ENCODE measurements around the gene GNB5.
"Not testable (repeated sequence)": the region's sequence is repeated elsewhere in the genome, so short reads cannot be mapped to it uniquely, and the experiment has no call there.

The GNB5 gene

DNA sequence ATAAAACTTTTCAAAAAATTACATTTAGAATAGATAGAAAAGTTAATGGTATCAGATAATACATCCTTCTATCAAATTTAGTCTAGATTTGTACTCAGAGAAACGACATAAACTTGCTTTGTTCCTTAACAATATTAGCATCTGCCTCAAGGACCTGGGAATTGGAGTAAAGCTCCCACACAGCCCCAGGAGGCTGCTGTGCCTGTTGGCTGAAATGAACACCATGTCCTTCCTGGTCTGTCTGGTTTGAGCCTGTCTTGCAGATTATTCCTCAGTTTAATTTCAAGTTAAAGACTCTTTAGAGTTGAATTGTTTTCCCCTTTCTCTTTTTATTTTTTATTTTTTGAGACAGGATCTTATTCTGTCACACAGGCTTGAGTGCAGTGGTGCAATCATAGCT lies 19.4 kb downstream of the GNB5 start:
- no peaks in the 10 kb centered on the region for H3K36me3 ChIP-seq (replicated peaks)
- no peak overlapping the region for H3K4me3 ChIP-seq
- no peaks in the 10 kb centered on the region for H3K4me1 ChIP-seq
- H3K9me3 ChIP-seq = no peaks in the 10 kb centered on the region
- no peak for DNase-seq (ENCODE audit: low spot score in 2 of 2)
- in situ Hi-C loops (cut with MboI; ENCODE audit: low sequenced_read_pairs) = no loop called here
- H3K27me3 ChIP-seq (ENCODE audit: low read depth) = no peaks in the 10 kb centered on the region

DNA sequence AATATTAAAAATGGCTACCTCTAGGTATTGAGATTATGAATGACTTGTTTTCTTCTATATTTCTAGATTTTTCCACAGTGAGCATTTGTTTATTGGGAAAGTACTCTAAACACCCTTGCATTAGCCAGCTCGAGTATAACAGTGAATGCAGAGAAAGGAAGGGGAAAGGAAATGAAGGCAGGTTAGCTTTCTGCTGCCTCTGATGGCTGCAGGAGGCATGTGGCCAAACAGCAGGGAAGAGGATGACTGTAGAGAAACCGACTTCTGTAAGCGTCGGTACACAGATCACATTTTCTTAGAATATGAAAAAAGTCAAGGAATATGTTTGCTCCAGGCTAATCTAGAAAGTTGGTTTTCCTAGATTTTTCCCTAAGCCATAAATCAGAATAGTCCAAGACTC lies 19.8 kb downstream of the GNB5 start:
- Histone ChIP-seq H3K9me3 (no peaks in the 10 kb centered on the region), H3K4me3 (no peak overlapping the region), H3K36me3 (replicated peaks) (no peaks in the 10 kb centered on the region), H3K4me1 (no peaks in the 10 kb centered on the region), H3K27me3 (ENCODE audit: low read depth) (no peaks in the 10 kb centered on the region)
- in situ Hi-C loops (cut with MboI; ENCODE audit: low sequenced_read_pairs) = no loop called here
- DNase-seq (ENCODE audit: low spot score in 2 of 2) = no peak

DNA sequence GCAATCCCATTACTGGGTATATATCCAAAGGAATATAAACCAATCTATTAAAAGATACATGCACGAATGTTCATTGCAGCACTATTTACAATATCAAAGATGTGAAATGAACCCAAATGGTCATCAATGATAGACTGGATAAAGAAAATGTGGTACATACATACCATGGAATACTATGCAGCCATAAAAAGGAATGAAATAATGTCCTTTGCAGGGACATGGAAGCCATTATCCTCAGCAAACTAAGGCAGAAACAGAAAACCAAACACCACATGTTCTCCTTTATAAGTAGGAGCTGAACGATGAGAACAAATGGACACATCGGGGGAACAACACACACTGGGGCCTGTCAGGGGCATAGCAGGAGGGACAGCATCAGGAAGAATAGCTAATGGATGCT lies 21.0 kb downstream of the GNB5 start:
- H3K4me1 ChIP-seq; in situ Hi-C loops (cut with MboI; ENCODE audit: low sequenced_read_pairs); H3K36me3 ChIP-seq (replicated peaks); H3K9me3 ChIP-seq; DNase-seq (ENCODE audit: low spot score in 2 of 2); H3K4me3 ChIP-seq; H3K27me3 ChIP-seq (ENCODE audit: low read depth): not testable (repeated sequence)

DNA sequence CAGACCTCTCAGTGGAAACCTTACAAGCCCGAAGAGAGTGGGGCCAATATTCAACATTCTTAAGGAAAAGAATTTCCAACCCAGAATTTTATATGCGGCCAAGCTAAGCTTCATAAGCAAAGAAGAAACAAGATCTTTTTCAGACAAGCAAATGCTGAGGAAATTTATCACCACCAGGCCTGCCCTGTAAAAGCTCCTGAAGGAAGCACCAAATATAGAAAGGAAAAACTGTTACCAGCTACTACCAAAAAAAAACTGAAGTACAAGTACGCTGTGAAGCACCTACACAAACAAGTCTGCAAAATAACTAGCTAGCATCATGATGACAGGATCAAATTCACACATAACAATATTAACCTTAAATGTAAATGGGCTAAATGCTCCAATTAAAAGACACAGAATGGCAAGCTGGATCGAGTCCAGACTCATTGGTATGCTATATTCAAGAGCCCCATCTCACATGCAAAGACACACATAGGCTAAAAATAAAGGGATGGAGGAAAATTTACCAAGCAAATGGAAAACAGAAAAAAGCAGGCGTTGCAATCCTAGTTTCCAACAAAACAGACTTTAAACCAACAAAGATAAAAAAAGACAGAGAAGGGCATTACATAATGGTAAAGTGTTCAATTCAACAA lies 25.6 kb downstream of the GNB5 start:
- H3K4me1 ChIP-seq = peaks cover 13% of the 10 kb centered on the region
- in situ Hi-C loops (cut with MboI; ENCODE audit: low sequenced_read_pairs); H3K9me3 ChIP-seq; H3K36me3 ChIP-seq (replicated peaks); H3K4me3 ChIP-seq; H3K27me3 ChIP-seq (ENCODE audit: low read depth): not testable (repeated sequence)
- peak in 1 of 2 experiments; percentile 31 for DNase-seq (ENCODE audit: low spot score in 2 of 2)

DNA sequence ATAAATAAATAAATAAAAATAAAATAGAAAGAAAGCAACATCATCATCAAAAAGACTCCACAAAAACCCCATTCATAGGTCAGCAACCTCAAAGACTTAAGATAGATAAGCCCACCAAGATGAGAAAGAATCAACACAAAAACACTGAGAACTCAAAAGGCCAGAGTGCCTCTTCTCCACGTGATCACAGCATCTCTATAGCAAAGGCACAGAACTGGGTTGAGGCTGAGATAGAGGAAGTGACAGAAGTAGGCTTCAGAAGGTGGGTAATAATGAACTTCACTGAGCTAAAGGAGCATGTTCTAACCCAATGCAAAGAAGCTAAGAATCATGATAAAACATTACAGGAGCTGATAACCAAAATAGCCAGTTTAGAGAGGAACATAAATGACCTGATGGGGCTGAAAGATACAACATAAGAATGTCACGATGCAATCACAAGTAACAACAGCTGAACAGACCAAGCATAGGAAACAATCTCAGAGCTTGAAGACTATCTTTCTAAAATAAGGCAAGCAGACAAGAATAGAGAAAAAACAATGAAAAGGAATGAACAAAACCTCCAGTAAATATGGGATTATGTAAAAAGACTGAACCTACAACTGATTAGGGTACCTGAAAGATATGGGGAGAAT lies 26.4 kb downstream of the GNB5 start:
- H3K9me3 ChIP-seq = no peaks in the 10 kb centered on the region
- H3K27me3 ChIP-seq (ENCODE audit: low read depth) = no peaks in the 10 kb centered on the region
- no peak overlapping the region for H3K4me3 ChIP-seq
- peaks cover 13% of the 10 kb centered on the region for H3K4me1 ChIP-seq
- no peaks in the 10 kb centered on the region for H3K36me3 ChIP-seq (replicated peaks)
- DNase-seq (ENCODE audit: low spot score in 2 of 2) = no peak
- in situ Hi-C loops (cut with MboI; ENCODE audit: low sequenced_read_pairs) = no loop called here

DNA sequence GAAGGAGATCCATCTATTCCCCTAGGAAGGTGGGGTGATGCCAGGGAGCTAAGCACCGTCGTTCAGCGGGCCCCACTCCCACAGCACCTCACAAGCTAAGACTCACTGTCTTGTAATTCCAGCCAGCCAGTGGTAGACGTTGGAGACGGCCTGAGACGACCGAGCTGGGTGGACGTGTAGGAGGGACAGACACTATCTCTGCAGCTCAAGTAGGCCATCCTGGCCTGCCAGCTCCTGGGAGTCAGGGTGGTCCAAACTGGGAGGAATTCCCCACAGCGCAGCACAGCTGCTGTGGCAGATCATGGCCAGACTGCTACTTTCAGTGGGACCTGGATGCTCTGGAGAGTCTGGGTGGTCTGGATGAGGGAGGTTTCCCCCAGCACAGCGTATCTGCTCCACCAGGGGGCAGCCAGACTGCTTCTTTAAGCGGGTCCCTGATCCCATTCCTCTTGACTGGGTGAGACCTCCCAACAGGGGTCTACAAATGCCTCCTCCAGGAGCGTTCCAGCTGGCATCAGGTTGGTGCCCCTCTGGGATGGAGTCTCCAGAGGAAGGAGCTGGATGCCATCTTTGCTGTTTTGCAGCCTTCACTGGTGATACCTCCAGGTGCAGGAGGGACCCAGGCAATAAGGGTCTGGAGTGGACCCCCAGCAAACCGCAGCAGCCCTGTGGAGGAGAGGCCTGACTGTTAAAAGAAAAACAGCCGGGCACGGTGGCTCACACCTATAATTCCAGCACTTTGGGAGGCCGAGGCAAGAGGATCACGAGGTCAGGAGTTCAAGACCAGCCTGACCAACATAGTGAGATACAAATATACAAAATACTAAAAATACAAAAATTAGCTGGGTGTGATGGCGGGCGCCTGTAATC lies 27.6 kb downstream of the GNB5 start:
- Histone ChIP-seq H3K4me3 (no peak overlapping the region), H3K36me3 (replicated peaks) (no peaks in the 10 kb centered on the region), H3K4me1 (peaks cover 13% of the 10 kb centered on the region), H3K27me3 (ENCODE audit: low read depth) (no peaks in the 10 kb centered on the region), H3K9me3 (no peaks in the 10 kb centered on the region)
- in situ Hi-C loops (cut with MboI; ENCODE audit: low sequenced_read_pairs) = no loop called here
- peak in 1 of 2 experiments; percentile 48 for DNase-seq (ENCODE audit: low spot score in 2 of 2)

DNA sequence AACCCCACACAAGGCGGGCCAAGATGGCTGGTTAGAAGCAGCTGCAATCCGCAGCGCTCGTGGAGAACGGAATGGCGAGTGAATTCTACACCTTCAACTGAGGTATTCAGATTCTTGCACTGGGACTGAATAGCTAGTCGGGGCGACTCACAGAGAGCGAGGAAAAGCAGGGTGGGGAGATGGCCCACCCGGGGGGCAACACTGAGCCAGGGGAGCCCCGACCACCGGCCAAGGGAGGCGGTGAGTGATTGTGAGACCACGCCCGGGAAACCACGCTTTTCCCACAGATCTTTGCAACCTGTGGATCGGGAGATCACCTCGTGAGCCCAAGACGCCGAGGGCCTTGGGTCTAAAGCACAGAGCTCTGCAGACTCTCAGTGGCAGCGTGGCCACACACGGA lies 28.3 kb downstream of the GNB5 start:
- Histone ChIP-seq H3K9me3 (no peaks in the 10 kb centered on the region), H3K36me3 (replicated peaks) (no peaks in the 10 kb centered on the region), H3K27me3 (ENCODE audit: low read depth) (no peaks in the 10 kb centered on the region), H3K4me3 (no peak overlapping the region), H3K4me1 (peaks cover 13% of the 10 kb centered on the region)
- DNase-seq (ENCODE audit: low spot score in 2 of 2) = no peak
- in situ Hi-C loops (cut with MboI; ENCODE audit: low sequenced_read_pairs) = no loop called here

DNA sequence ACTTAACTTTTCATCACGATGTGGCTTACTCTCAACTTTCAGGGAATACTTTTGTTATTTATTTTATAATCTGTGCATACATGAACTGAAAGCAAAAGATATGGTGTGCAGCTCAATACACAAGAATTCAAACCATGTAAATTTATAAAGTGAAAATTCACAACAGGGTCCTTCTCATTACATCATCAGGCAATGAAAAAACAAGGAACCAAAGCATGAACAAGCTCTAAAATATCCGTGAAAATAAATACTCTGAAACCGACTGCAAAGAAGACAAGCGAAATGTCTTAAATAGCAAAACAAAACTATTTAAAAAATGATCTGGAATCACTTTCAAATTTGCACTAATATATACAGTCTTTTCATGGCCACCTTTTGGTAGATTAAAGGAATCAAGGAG lies 28.9 kb downstream of the GNB5 start:
- H3K4me1 ChIP-seq = peaks cover 13% of the 10 kb centered on the region
- no peak overlapping the region for H3K4me3 ChIP-seq
- H3K36me3 ChIP-seq (replicated peaks) = no peaks in the 10 kb centered on the region
- in situ Hi-C loops (cut with MboI; ENCODE audit: low sequenced_read_pairs) = no loop called here
- no peaks in the 10 kb centered on the region for H3K27me3 ChIP-seq (ENCODE audit: low read depth)
- H3K9me3 ChIP-seq = no peaks in the 10 kb centered on the region
- no peak for DNase-seq (ENCODE audit: low spot score in 2 of 2)

DNA sequence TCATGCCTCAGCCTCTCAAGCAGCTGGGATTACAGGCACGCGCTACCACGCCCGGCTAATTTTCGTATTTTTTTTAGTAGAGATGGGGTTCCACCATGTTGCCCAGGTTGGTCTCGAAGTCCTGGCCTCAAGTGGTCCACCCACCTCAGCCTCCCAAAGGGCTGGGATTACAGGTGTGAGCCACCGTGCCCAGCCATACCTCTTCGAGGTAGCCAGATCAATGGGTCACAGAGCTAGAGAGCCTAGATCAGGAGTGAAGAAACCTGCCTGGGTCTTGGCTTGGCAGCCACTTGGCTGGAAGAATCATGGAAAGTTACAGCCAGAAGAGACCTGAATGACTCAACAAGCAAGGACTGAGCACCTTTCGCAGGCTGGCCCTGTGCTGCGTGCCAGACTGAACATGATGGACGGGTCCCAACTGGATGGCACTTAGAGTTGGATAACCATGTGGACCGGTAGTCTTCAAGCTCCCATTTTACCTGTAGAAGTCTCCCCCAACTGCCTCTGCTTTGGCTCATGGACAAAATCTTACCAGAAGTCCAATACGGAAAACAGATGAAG lies 29.7 kb downstream of the GNB5 start:
- H3K4me1 ChIP-seq = peaks cover 13% of the 10 kb centered on the region
- no peaks in the 10 kb centered on the region for H3K9me3 ChIP-seq
- in situ Hi-C loops (cut with MboI; ENCODE audit: low sequenced_read_pairs) = no loop called here
- H3K4me3 ChIP-seq = no peak overlapping the region
- H3K36me3 ChIP-seq (replicated peaks) = no peaks in the 10 kb centered on the region
- no peak for DNase-seq (ENCODE audit: low spot score in 2 of 2)
- H3K27me3 ChIP-seq (ENCODE audit: low read depth) = no peaks in the 10 kb centered on the region

DNA sequence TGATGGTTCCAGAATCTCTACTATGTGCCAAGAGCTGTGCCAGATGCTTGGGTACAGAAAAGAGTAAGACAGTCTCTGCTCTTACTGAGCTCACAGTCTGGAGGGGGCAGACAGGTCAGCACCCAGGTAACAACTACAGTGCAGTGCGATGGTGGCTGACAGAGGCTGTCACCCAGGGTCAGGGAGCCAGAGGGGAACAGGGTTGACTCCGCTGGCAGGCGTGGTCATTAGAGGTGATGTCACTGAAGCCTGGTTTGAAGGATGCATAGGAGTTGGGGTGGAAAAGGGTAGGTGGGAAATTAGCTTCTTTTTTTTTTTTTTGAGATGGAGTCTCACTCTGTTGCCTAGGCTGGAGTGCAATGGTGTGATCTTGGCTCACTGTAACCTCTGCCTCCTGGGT lies 31.5 kb downstream of the GNB5 start:
- Histone ChIP-seq H3K27me3 (ENCODE audit: low read depth) (no peaks in the 10 kb centered on the region), H3K36me3 (replicated peaks) (no peaks in the 10 kb centered on the region), H3K9me3 (no peaks in the 10 kb centered on the region), H3K4me1 (peaks cover under 1% of the 10 kb centered on the region; the same call in 1 of the 2 replicates), H3K4me3 (no peak overlapping the region)
- no peak for DNase-seq (ENCODE audit: low spot score in 2 of 2)
- in situ Hi-C loops (cut with MboI; ENCODE audit: low sequenced_read_pairs) = no loop called here

DNA sequence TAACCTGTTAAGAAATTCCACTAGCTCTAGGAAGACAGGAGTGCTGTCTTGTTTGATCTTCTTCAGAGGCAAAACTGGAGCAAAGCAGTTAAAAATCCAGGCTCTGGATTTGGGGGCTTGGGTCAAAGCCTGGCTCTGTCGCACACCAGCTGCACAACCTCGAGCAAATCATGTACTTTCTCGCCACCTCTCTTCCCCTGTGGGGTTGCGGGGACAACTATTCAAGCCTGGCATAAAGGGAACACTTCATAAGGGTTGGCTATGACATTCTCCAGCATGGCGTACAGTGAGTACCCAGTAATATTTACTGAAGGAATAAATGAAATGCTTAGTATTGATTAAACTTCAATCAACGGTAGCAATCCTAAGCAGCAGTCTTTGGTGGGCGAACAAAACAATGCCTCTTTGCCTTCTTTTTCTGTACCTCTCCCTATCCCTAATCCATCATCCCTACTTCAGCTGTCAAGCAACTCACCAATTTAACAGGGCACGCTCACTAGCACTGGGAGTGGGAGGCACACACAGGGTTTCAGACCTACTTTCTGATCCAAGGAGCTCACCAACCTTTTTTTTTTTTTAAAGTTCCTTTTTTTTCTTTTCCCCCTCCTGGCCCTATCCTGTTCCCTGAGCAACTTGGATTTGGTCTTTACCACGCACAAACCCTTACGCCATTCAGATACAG lies 33.0 kb downstream of the GNB5 start:
- Histone ChIP-seq H3K36me3 (replicated peaks) (no peaks in the 10 kb centered on the region), H3K4me3 (no peak overlapping the region), H3K4me1 (no peaks in the 10 kb centered on the region), H3K9me3 (no peaks in the 10 kb centered on the region), H3K27me3 (ENCODE audit: low read depth) (no peaks in the 10 kb centered on the region)
- in situ Hi-C loops (cut with MboI; ENCODE audit: low sequenced_read_pairs) = no loop called here
- DNase-seq (ENCODE audit: low spot score in 2 of 2) = no peak

DNA sequence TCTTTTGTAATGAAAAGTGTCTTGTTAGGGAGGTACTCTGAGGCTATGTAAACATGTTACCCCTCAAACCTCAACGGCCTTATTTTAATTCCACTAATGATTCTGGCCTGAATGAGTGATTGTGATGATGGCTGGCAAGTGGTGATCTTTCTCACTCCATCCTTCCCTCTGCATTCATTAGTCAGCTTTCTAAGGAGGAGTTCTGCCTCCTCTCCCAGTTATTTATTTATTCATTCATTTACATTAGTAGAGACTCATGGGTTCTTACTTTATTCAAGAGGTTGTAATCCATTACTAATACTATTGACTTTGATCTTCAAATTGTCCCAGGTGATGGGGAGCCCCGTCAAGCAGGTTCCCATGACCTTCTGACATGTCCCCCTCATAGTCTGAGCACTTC lies 35.3 kb downstream of the GNB5 start:
- Histone ChIP-seq H3K27me3 (ENCODE audit: low read depth) (no peaks in the 10 kb centered on the region), H3K4me1 (no peaks in the 10 kb centered on the region), H3K36me3 (replicated peaks) (no peaks in the 10 kb centered on the region), H3K9me3 (no peaks in the 10 kb centered on the region), H3K4me3 (no peak overlapping the region)
- no peak for DNase-seq (ENCODE audit: low spot score in 2 of 2)
- in situ Hi-C loops (cut with MboI; ENCODE audit: low sequenced_read_pairs) = no loop called here

DNA sequence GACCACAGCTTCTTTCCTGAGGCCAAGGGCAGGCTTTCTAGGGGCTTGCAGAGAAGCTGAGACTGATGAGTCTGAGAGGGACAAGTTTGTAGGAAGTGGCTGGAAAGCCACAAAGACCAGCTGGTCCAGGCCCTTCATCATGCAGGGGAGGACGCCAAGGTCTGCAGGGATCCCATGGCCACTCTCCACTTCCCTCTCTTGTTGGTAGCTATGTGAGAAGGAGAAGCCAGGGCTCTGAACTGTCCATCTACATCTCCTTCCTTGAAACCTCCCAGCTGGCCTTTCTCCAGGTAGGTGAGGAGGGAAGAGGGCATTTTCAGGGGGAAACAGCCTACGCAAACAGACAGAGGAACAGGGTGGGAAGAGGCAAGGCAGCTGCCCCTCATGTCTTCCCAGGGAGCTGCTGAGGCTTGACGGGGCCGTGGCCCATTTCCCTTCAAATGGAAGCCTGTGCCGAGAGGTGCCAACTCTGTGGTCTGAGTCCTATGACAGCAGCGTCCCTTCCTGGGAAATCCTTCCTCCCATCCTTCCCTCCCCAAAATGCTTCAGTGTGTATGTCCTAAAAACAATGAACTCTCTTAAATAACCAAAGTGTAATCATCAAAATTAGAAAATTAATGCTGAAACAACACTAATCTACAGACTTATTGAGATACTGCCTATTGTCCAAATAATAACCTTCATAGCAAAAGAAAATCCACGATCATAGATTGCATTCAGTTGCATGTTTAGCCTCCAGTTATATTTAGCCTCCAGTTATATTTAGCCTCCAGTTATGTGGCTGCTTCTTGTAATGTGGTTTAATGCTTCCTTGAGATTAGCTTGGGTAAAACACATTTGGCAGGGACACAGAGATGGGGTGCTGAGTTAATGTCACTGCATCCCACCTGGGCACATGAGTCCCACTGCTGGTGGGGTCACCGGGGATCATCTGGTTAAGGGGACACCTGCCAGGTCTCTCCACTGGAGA lies 36.0 kb downstream of the GNB5 start:
- DNase-seq (ENCODE audit: low spot score in 2 of 2) = no peak
- Histone ChIP-seq H3K36me3 (replicated peaks) (no peaks in the 10 kb centered on the region), H3K4me1 (no peaks in the 10 kb centered on the region), H3K4me3 (no peak overlapping the region), H3K9me3 (no peaks in the 10 kb centered on the region), H3K27me3 (ENCODE audit: low read depth) (no peaks in the 10 kb centered on the region)
- in situ Hi-C loops (cut with MboI; ENCODE audit: low sequenced_read_pairs) = no loop called here

All from HAP-1 (cell line).